C4-2B (cell line): ENCODE results near the gene AHR.

Source experiments
- H3K27ac ChIP-seq: fragments of 450-650 bp; 2 replicates; pipeline ENCODE4 v1.5.1; 2017
- ZFX ChIP-seq: fragments of 450-650 bp; IDR thresholded peaks from 2 replicates; pipeline ENCODE4 v1.6.1; 2017
- TF ChIP-seq, protein P1 (sequence below): fragments of 450-650 bp; conservative IDR thresholded peaks from 2 replicates; pipeline ENCODE4 v1.5.1; 2017; ENCODE audit warnings: mild to moderate bottlenecking

Gene AHR

DNA sequence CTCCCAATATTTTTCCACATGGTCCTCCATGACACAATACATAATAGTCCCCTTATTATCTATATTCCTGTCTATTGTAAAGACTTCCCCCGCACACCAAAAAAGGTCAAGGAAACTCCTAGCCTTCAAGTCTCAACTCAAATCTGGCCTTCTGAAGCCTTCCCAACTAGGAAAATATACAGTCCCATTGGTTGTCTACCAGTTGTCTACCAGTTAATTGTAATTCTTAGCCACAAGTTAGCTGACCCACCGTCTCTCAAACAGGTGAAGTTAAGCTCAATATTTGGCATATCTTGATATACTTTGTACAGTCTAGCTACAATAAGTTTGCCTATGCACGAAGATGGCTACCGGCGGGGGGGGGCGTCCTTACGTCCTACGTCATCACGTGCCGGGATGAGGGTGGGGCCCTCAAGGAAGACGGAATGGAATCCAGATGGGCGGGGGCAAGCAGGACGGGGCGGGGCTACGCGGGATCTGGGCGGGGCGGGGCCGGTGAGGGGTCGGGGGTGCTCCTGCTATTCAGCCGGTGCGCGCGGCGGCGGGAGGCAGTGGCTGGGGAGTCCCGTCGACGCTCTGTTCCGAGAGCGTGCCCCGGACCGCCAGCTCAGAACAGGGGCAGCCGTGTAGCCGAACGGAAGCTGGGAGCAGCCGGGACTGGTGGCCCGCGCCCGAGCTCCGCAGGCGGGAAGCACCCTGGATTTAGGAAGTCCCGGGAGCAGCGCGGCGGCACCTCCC is at the start of gene AHR:
Gene AHR (plus strand): TSS at position 551 of the 738 bp plus-strand sequence. CDS start 613 bp downstream, outside the sequence.
- TF ChIP-seq, protein P1, sequence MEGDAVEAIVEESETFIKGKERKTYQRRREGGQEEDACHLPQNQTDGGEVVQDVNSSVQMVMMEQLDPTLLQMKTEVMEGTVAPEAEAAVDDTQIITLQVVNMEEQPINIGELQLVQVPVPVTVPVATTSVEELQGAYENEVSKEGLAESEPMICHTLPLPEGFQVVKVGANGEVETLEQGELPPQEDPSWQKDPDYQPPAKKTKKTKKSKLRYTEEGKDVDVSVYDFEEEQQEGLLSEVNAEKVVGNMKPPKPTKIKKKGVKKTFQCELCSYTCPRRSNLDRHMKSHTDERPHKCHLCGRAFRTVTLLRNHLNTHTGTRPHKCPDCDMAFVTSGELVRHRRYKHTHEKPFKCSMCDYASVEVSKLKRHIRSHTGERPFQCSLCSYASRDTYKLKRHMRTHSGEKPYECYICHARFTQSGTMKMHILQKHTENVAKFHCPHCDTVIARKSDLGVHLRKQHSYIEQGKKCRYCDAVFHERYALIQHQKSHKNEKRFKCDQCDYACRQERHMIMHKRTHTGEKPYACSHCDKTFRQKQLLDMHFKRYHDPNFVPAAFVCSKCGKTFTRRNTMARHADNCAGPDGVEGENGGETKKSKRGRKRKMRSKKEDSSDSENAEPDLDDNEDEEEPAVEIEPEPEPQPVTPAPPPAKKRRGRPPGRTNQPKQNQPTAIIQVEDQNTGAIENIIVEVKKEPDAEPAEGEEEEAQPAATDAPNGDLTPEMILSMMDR, result no peak
- TF ChIP-seq ZFX, result no peak
- peak within 1 kb of the TSS; percentile 71 for H3K27ac ChIP-seq

DNA sequence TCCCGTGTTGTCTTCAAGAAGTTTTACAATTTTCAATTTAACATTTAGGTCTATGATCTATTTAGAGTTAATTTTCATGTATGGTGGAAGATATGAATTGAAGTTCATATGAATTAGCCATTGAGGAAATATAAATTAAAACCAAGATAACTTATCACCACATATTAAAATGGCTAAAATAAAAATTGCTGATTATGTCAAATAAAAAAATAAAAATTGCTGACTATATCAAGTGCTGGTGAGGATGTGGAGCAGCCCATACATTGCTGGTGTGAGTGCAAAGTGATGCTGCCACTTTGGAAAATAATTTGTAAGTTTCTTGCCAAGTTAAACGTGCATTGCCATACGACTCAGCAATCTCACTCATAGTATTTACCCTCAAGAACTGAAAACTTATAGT is 44.6 kb upstream of the AHR start:
- TF ChIP-seq ZFX, result no peak
- TF ChIP-seq, protein P1, result no peak

DNA sequence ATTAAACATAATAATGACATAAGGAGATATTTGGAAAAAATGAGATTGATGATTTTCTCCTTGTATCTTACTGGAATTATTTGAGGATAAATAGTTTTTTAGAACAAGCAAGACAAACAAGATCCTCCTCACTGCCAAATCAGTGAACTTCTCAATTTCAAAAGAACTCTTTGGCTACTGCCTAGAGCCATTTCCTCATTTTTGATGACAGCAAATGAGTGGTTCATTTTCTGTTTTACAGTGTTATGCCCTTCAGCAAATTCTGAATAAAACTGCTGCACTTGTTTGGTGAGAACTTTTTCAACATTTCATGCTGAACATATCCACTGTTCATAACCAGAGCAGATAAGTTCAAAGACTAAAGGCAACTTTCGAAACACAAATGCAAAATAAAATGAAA is 42.5 kb upstream of the AHR start:
- no peak for TF ChIP-seq ZFX
- TF ChIP-seq, protein P1, result no peak
- H3K27ac ChIP-seq, result no peak overlapping the region

More for the DNA sequence above, 44.6 kb upstream of the AHR start:
- no peak overlapping the region for H3K27ac ChIP-seq

DNA sequence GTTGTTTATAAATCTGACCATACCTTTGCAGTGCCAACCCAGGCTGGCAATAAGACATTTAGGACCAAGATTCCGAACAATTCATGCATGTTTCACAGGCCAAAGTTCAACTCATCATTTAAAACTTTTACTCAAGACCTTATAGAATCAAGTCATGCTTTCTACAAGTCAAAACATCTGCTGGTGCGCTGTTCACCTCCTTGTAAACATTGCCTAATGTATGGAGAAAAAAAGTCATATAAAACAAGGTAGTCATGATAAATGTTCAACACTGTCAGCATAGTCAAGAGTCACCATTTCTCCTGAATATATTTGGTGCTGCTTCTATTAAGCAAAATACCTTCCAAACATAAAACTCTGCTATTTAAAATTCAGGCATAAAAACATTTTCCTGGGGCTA is 42.1 kb upstream of the AHR start:
- TF ChIP-seq, protein P1, result no peak
- no peak for TF ChIP-seq ZFX

DNA sequence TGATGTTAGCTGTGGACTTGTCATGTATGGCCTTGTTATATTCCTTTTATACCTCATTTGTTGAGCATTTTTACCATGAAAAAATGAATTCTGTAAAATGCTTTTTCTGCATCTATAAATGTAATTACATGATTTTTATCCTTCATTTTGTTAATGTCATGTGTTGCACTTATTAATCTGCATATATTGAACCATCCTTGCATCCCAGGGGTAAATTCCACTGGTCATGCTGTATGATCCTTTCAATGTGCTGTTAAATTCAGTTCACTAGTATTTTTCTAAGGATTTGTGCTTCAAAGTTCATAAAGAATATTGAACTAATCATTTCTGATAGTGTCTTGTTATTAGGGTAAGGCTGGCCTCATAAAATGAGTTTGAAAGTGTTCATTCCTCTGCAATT is 31.9 kb upstream of the AHR start:
- H3K27ac ChIP-seq, result no peak overlapping the region
- TF ChIP-seq ZFX, result no peak
- TF ChIP-seq, protein P1, result no peak

More for the DNA sequence above, 42.1 kb upstream of the AHR start:
- no peak overlapping the region for H3K27ac ChIP-seq

DNA sequence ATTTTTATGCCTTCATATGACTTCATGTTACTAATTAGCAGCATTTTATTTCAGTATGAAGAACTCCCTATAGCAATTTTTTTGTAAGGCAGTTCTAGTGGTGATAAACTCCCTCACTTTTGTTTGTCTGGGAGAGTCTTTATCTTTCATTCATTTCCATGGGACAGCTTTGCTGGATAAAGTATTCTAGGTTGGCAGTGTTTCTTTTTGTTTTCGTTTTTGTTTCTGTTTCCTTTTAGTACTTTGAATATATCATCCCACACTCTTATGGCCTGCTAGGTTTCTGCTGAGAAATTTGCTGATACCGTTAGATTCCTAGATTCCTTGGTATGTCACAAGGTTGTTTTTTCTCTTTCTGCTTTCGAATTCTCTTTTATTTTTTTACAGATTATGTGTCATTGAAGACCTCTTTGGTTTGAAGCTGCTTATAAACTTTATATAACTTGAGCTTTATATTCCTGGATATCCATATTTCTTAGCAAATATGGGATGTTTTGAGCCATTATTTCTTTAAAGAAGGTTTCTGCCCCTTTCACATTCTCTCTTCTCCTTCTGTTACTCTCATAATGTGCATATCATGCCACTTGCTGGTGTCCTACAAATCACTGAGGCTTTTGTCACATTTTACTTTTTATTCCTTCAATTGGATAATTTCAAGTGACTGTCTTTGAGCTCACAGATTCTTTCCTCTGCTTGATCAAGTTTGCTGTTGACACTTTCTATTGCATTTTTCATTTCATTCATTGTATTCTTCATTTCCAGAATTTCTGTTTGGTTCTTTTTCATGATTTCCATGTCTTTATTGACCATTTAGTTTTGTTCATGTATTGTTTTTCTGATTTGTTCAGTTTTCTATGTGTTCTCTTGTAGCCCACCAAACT is 28.9 kb upstream of the AHR start:
- TF ChIP-seq, protein P1, result no peak
- TF ChIP-seq ZFX, result no peak
- no peak overlapping the region for H3K27ac ChIP-seq
